Measurements from ENCODE around the gene PRND.
"Not testable (repeated sequence)": the region's sequence is repeated elsewhere in the genome, so short reads cannot be mapped to it uniquely, and the experiment has no call there.

The PRND gene

DNA sequence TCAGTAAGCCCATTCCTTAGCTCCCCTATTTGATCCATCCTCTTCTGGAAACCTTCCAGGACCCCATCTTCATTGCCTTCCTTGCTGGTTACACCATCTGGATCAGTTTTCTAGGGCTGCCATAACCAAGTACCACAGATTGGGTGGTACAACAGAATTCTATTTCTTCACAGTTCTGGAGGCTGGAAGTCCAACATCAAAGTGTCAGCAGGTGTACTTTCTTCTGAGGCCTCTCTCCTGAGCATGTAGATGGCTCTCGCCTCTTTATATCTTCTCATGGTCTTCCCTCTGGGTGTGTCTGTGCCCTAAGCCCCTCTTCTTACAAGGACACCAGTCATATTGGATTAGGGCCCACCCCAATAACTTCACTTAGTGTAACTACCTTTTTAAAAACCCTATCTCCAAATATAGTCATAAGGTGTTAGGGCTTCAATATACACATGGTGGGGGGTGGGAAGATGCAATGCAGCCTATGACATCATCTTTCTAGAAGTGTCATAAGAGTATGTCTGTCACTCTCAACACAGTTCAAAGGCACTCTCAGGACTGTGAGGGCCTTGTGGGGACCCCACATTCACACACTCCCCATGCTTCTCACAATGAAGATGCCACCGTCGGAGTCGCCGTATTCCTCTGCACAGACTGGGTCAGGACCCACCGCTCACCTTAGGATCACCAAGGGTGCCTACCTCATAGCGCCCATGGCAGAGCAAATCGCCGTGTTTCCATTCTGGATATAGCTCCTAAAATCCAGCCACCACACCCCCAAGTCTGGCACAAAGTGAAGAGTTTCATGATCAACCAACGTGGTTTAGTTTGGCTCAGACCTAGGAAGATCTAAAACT lies 12.2 kb upstream of the PRND start:
- no peak for DNase-seq

DNA sequence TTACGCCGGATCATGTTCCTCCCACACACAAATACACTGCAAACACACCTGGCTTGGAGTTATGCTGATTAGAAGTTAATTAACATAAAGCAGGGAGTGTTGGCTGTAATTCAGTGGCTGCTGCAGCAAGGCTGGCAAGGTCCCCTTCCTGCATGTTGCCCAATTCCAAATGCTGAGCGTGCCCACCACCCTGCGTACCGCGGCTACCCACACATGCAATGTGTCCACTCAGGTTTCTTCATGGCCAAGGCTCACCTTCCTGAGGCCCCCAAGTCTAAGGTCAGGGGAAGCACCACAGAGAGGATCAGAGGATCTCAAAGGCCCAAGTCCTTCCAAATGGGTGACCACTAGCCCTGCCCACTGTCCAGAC lies 11.6 kb upstream of the PRND start:
- DNase-seq, result no peak

DNA sequence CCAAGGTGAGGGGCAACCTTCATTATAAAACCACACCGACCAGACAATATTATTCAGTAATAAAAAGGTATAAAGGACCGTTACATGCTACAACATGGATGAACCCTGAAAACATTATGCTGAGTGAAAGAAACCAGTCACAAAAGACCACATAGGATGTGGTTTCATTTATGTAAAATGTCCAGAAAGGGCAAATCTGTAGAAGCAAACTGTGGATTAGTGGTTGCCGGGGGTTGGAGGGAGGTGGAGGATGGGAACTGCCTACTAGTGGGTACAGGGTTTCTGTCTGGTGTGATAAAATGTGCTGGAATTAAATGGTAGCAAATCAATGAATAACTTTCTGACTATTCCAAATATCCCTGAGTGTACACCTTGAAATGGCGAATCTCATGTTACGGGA lies 10.2 kb upstream of the PRND start:
- DNase-seq, result no peak

- no peak for DNase-seq
Measured at GRCh38 chr20:4713401-4713800, 8.3 kb upstream of the PRND start.

DNA sequence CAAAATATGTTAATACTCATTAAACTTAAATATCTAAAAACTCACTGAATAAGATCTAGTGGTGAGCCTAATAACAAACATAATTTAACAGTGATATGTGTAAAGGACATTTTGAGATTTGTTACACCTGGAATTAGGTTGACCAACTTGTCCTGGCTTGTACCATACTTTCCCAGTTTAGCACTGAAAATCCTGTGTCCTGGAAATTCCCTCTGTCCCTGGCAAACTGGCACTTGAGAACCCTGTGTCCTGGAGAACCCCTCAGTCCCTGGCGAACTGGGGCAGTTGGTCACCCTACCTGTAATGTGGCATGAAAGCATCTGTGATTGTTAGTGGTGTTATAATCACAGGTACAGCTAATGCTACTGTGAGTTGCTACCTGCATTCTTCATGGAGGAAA lies 6.9 kb upstream of the PRND start:
- no peak for DNase-seq

- no peak for DNase-seq
Measured at GRCh38 chr20:4717816-4718570, 3.7 kb upstream of the PRND start.

DNA sequence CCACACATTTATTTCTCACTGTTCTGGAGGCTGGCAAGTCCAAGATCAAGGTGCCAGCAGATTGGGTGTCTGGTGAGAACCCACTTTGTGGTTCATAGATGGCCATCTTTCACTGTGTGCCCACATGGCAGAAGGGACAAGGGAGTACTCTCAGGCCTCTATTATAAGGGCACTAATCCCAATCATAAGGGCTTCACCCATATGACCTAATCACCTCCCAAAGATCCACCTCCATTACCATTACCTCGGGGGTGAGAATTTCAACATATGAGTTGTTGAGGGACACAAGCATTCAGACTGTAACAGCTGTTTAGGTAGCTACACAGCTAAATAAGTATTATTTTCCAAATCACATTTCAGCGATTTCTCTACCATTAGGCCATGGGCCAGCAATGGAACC lies 2.5 kb upstream of the PRND start:
- no peak for DNase-seq

DNA sequence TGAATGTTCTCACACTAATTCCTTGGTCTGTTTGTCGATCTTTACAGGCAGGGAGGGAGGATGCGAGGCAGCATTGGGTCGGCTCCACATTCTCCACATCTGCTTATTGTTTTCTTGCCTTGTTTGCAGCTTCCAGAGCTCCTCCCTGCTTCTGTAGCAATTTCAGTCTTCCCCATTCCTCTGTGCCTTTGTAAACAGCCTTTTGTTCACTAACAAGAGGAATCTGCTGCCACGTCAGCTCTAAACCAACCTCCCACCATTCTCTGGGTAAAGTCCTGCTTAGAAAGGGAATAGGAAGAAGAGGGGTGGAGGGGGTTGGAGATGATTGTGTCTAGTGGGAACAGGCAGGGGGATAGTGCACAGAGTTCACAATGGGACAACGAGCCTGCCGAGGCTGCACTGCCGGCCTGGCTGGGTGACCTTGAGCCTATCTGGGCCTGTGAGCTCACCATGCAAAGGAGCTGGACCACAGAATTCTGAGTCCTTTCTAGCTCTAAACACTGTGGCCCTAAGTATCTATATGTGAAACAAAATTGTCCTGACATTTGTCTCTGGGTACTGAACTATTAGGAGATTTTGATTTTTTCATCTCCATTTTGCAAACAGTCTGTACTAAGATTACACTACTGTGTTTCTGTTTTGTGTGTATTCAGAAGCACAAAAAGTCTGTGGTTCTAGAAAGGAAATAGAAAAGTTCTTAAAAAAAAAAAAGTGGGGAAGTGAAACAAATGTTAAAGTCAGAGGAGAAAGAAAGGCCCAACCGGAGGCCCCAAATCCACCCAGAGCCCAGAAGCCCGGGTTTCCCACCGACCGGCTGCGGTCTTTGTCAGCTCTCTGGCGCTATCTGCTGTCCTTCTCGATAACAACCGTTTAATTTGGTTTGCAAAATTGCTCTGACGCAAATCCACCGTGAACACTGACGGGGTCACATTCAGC lies 1.4 kb upstream of the PRND start:
- DNase-seq, result peak; percentile 78

- no peak for DNase-seq
Measured at GRCh38 chr20:4720977-4721349, 746 bp upstream of the PRND start.

- no peak for DNase-seq
Measured at GRCh38 chr20:4722571-4722970, 862 bp downstream of the PRND start.

GRCh38 chr20:4722993-4723392 lies 1.3 kb downstream of the PRND start:
- no peak for DNase-seq

- not testable (repeated sequence) for DNase-seq
Measured at GRCh38 chr20:4723553-4723952, 1.8 kb downstream of the PRND start.

- DNase-seq, result no peak
Measured at GRCh38 chr20:4724459-4725262, 3.0 kb downstream of the PRND start.

DNA sequence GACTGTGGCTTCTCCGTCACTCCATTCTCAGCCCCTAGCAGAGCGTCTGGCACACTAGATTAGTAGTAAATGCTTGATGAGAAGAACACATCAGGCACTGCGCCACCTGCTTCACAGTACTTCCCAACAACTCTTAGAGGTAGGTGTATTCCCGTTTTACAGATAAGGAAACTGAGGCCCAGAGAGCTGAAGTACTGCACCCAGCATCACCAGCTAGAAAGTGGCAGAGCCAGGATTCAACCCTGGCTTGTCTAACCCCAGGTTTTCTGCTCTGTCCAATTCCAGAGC lies 3.5 kb downstream of the PRND start:
- DNase-seq, result no peak

- DNase-seq, result no peak
Measured at GRCh38 chr20:4726710-4727397, 5.1 kb downstream of the PRND start.

DNA sequence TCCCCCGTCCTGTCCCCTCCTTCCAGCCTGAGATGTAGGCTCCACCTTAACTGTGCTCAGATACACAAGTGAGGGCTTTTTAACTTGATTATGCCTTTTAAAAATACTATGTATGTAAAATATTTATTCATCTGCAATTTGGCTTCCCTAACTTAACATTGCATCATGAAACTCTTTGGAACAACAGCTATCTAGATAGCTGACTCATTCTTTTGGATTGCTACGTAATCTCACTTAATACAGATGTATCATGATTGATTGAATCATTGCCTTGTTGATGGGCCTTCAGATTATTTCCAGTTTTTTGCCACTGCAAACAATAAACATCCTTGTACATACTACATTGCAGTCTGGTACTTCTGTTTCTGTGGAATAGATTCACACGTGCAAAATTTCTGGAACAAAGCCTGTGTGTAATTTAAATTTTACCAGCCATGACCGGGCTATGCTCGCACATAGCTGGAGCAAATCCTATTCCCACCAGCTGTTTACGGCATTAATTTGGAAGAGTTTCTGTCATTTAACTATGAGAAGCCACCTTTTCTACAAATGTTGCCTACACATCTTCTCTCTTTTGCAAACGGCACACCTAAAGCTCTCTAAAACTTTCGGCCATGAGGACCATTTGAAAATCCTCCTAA lies 6.5 kb downstream of the PRND start:
- no peak for DNase-seq

DNA sequence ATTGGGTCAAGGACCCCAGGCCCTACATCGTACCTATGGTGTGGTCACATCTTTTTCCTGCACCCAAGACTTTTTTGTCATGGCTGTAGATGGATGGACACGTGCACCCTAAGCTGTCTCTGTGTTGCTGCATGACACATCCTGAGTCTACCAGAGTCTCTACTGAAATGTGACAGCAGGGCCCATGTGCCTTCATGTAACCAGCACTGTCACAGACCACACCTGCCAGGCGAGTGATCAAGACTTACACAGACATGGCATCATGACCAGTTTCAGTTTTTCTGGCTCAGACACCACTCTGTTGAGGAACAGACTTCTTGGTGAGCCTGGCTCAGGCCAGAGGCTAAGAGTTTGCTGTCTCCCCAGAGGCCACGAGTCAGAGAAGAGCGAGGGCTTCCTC lies 7.6 kb downstream of the PRND start:
- no peak for DNase-seq

DNA sequence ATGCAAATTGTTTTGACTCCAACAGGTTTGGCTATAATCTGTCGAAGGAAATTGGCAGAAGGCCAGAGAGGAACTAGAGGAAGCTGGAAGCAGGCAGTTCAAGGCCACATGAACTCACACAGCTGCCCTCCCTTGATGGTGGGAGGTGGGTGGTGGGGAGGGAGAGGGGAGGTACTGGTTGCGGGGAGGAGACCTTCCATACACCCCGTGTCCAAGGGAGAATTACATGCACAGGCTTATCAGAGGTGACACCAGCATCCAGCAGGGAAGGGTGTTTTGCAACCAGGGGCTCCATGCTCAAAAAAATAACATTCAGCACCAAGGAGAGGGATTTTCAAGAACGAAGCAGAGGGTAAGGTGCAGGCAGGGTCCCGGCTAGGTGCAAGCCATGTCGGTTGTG lies 9.1 kb downstream of the PRND start:
- DNase-seq, result peak; percentile 20

DNA sequence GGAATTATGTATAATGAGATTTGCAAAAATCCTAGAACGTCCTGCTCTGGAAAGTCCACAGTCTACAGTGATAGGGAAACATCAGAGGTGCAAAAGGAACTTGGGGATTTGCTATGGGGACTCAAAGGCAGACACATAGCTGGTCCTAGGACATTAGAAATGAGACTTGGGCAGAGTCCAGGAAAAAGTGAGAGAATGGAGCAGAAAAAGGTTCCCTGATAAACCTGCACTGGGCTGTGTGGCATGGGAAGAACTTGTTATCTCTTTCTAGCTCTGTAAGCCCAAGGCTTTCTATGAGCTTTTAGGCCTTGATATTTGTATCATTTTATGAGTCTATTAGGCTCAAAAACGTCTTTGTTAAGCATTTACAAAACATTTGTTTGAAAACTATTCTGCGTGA lies 15.2 kb downstream of the PRND start:
- no peak for DNase-seq

GRCh38 chr20:4737857-4738627 lies 16.3 kb downstream of the PRND start:
- no peak for DNase-seq
